Measurements from ENCODE around the gene SLC66A2.

DNA sequence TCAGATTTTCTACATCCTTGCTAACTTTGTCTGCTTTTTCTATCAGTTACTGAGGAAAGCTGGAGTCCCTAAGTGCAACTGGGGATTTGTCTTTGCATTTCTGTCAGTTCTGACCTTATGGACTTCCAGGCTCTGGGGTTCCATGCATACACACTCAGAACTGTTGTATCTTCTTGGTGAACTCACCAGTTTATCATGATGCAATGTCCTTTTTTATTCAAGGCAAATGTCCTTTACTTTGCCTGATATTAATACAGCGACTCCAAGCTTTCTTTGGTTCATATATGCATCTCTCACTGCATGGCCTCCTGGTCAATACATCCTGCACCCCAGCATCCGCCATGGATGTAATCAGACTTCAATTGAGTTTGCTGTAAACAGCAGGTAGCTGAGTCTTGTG is 44.7 kb downstream of the SLC66A2 start:
- TF ChIP-seq POLR2A (IDR thresholded peaks at IDR 0.05): no peak
- TF ChIP-seq, protein P1, sequence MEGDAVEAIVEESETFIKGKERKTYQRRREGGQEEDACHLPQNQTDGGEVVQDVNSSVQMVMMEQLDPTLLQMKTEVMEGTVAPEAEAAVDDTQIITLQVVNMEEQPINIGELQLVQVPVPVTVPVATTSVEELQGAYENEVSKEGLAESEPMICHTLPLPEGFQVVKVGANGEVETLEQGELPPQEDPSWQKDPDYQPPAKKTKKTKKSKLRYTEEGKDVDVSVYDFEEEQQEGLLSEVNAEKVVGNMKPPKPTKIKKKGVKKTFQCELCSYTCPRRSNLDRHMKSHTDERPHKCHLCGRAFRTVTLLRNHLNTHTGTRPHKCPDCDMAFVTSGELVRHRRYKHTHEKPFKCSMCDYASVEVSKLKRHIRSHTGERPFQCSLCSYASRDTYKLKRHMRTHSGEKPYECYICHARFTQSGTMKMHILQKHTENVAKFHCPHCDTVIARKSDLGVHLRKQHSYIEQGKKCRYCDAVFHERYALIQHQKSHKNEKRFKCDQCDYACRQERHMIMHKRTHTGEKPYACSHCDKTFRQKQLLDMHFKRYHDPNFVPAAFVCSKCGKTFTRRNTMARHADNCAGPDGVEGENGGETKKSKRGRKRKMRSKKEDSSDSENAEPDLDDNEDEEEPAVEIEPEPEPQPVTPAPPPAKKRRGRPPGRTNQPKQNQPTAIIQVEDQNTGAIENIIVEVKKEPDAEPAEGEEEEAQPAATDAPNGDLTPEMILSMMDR (IDR thresholded peaks at IDR 0.05): no peak
